Keratinocyte (primary cell): ENCODE measurements around the gene MARCHF3.

Experiments used
- EZH2 ChIP-seq: IDR thresholded peaks from one replicate; pipeline ENCODE4 v1.6.1; 2012; ENCODE audit warnings: inconsistent platforms, mild to moderate bottlenecking, low read length, moderate library complexity
- TF ChIP-seq, protein P1 (sequence below), 3 experiments: IDR thresholded peaks in 1 of 3; conservative IDR thresholded peaks in 1 of 3; optimal IDR thresholded peaks in 1 of 3; 2 replicates in 2 of 3; 3 replicates in 1 of 3; pipeline versions ENCODE3 to v1.5.1; 2011; ENCODE audit warnings: low read length in 3 of 3, mild to moderate bottlenecking in 3 of 3, moderate library complexity in 2 of 3, control low read depth in 1 of 3, inconsistent platforms in 1 of 3; ENCODE audit not compliant: insufficient read depth in 2 of 3; ENCODE audit errors: extremely low read depth in 1 of 3

DNA sequence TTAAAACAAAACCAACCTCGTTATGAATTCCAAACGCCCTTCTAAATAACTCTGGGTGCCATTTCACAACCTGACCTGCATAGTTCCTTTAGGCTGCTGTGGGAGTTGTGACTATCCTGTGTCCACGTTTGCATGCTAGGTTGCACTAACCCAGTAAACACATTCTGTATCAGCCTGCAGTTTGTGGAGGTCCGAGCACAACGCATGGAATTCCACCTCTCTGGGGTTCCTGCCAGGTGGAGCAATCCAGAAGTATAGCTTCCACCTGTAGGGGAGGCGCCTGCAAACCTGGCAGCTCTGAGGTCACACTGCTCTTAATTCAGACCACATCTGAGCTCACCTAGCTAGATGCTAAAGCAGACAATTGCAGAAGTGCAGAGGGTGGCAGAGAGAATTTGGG, 57.2 kb downstream of the MARCHF3 start:
- TF ChIP-seq, protein P1, sequence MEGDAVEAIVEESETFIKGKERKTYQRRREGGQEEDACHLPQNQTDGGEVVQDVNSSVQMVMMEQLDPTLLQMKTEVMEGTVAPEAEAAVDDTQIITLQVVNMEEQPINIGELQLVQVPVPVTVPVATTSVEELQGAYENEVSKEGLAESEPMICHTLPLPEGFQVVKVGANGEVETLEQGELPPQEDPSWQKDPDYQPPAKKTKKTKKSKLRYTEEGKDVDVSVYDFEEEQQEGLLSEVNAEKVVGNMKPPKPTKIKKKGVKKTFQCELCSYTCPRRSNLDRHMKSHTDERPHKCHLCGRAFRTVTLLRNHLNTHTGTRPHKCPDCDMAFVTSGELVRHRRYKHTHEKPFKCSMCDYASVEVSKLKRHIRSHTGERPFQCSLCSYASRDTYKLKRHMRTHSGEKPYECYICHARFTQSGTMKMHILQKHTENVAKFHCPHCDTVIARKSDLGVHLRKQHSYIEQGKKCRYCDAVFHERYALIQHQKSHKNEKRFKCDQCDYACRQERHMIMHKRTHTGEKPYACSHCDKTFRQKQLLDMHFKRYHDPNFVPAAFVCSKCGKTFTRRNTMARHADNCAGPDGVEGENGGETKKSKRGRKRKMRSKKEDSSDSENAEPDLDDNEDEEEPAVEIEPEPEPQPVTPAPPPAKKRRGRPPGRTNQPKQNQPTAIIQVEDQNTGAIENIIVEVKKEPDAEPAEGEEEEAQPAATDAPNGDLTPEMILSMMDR (optimal IDR thresholded peaks at IDR 0.05 in 1 of 3, IDR thresholded peaks at IDR 0.05 in 1 of 3, conservative IDR thresholded peaks at IDR 0.05 in 1 of 3; ENCODE audit: extremely low read depth in 1 of 3, insufficient read depth in 2 of 3, low read length in 3 of 3): no peak
- no peak for TF ChIP-seq EZH2
